ENCODE results near the gene OR6C68. TPM values are rescaled to one million over a fixed set of nuclear protein-coding genes. Genes with fewer than 3 reads are reported as not detected.
"Not testable (repeated sequence)": the region's sequence is repeated elsewhere in the genome, so short reads cannot be mapped to it uniquely, and the experiment has no call there.

The OR6C68 gene
- total and polyA plus RNA-seq, 4 donors, result not detected

GRCh38 chr12:55472264-55472663 lies 19.9 kb upstream of the OR6C68 start:
- H3K4me3 ChIP-seq (ENCODE audit: low read length in 2 of 2), result no peak overlapping the region
- 78 to 86% methylated on average over 1 of the region's 1 CpG for WGBS, 2 donors
- no peak overlapping the region for H3K27ac ChIP-seq (ENCODE audit: low read depth in 1 of 2, low read length in 2 of 2)
- H3K9me3 ChIP-seq (ENCODE audit: control insufficient read depth, low read length), result no peaks in the 10 kb centered on the region
- intact Hi-C loops (cut with DNase I), result no loop called here
- no peaks in the 10 kb centered on the region for H3K36me3 ChIP-seq (ENCODE audit: control insufficient read depth in 1 of 2, insufficient read depth in 2 of 2, low read length in 1 of 2)
- ATAC-seq (ENCODE audit: low FRiP score) (no peak), DNase-seq (no peak)
- no peaks in the 10 kb centered on the region for H3K4me1 ChIP-seq (ENCODE audit: control insufficient read depth in 1 of 2, insufficient read depth in 2 of 2, low read length in 2 of 2)
- no peaks in the 10 kb centered on the region for H3K27me3 ChIP-seq (ENCODE audit: control insufficient read depth in 1 of 2, insufficient read depth in 2 of 2, low read length in 1 of 2)

GRCh38 chr12:55479136-55479535 lies 13.0 kb upstream of the OR6C68 start:
- intact Hi-C loops (cut with DNase I); ATAC-seq (ENCODE audit: low FRiP score); DNase-seq; H3K4me1 ChIP-seq (ENCODE audit: control insufficient read depth in 1 of 2, insufficient read depth in 2 of 2, low read length in 2 of 2); H3K27ac ChIP-seq (ENCODE audit: low read depth in 1 of 2, low read length in 2 of 2); H3K36me3 ChIP-seq (ENCODE audit: control insufficient read depth in 1 of 2, insufficient read depth in 2 of 2, low read length in 1 of 2); H3K9me3 ChIP-seq (ENCODE audit: control insufficient read depth, low read length); H3K27me3 ChIP-seq (ENCODE audit: control insufficient read depth in 1 of 2, insufficient read depth in 2 of 2, low read length in 1 of 2); H3K4me3 ChIP-seq (ENCODE audit: low read length in 2 of 2): not testable (repeated sequence)
- 93% methylated on average over 16 to 29 of the region's 29 CpGs for WGBS, 2 donors

GRCh38 chr12:55484284-55484683 lies 7.9 kb upstream of the OR6C68 start:
- H3K4me1 ChIP-seq (ENCODE audit: control insufficient read depth in 1 of 2, insufficient read depth in 2 of 2, low read length in 2 of 2); intact Hi-C loops (cut with DNase I); H3K27me3 ChIP-seq (ENCODE audit: control insufficient read depth in 1 of 2, insufficient read depth in 2 of 2, low read length in 1 of 2); ATAC-seq (ENCODE audit: low FRiP score); H3K9me3 ChIP-seq (ENCODE audit: control insufficient read depth, low read length); DNase-seq; H3K36me3 ChIP-seq (ENCODE audit: control insufficient read depth in 1 of 2, insufficient read depth in 2 of 2, low read length in 1 of 2); H3K4me3 ChIP-seq (ENCODE audit: low read length in 2 of 2); H3K27ac ChIP-seq (ENCODE audit: low read depth in 1 of 2, low read length in 2 of 2): not testable (repeated sequence)
- WGBS, 2 donors, result 43 to 74% methylated on average over 5 to 13 of the region's 13 CpGs

DNA sequence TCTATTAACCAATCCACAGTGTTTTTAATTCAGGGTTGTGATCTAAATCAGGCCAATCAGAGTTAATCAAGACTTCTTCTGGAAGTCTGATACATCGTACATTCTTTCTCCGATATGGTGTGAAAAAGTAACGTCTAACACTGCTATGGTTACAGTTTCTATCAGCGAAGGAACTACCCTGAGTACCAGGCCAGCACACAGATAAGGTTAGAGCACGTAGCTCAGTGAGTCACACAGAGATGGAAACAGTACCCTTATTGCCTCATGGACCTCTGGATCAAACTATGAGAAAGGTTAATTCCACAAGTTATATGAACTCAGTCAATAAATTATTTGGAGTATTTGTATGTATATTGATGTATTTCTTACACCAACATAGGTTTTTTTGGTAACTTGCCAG lies 3.3 kb downstream of the OR6C68 start:
- no peaks in the 10 kb centered on the region for H3K4me1 ChIP-seq (ENCODE audit: control insufficient read depth in 1 of 2, insufficient read depth in 2 of 2, low read length in 2 of 2)
- H3K27ac ChIP-seq (ENCODE audit: low read depth in 1 of 2, low read length in 2 of 2), result no peak overlapping the region
- no peak for ATAC-seq (ENCODE audit: low FRiP score)
- intact Hi-C loops (cut with DNase I), result no loop called here
- H3K4me3 ChIP-seq (ENCODE audit: low read length in 2 of 2), result no peak overlapping the region
- 48 to 53% methylated on average over 5 of the region's 5 CpGs for WGBS, 2 donors
- DNase-seq, result no peak
- H3K27me3 ChIP-seq (ENCODE audit: control insufficient read depth in 1 of 2, insufficient read depth in 2 of 2, low read length in 1 of 2), result no peaks in the 10 kb centered on the region
- no peaks in the 10 kb centered on the region for H3K9me3 ChIP-seq (ENCODE audit: control insufficient read depth, low read length)
- no peaks in the 10 kb centered on the region for H3K36me3 ChIP-seq (ENCODE audit: control insufficient read depth in 1 of 2, insufficient read depth in 2 of 2, low read length in 1 of 2)

GRCh38 chr12:55499231-55499630 lies 7.1 kb downstream of the OR6C68 start:
- intact Hi-C loops (cut with DNase I), result no loop called here
- H3K9me3 ChIP-seq (ENCODE audit: control insufficient read depth, low read length), result peaks cover 3% of the 10 kb centered on the region
- no peak overlapping the region for H3K4me3 ChIP-seq (ENCODE audit: low read length in 2 of 2)
- no peak for DNase-seq
- H3K36me3 ChIP-seq (ENCODE audit: control insufficient read depth in 1 of 2, insufficient read depth in 2 of 2, low read length in 1 of 2), result no peaks in the 10 kb centered on the region
- H3K27ac ChIP-seq (ENCODE audit: low read depth in 1 of 2, low read length in 2 of 2), result no peak overlapping the region
- no peak for ATAC-seq (ENCODE audit: low FRiP score)
- H3K4me1 ChIP-seq (ENCODE audit: control insufficient read depth in 1 of 2, insufficient read depth in 2 of 2, low read length in 2 of 2), result no peaks in the 10 kb centered on the region
- no peaks in the 10 kb centered on the region for H3K27me3 ChIP-seq (ENCODE audit: control insufficient read depth in 1 of 2, insufficient read depth in 2 of 2, low read length in 1 of 2)
- WGBS, 2 donors, result 75 to 78% methylated on average over 4 of the region's 4 CpGs

GRCh38 chr12:55499810-55500252 lies 7.7 kb downstream of the OR6C68 start:
- ATAC-seq (ENCODE audit: low FRiP score), result no peak
- Histone ChIP-seq H3K27me3 (ENCODE audit: control insufficient read depth in 1 of 2, insufficient read depth in 2 of 2, low read length in 1 of 2) (no peaks in the 10 kb centered on the region), H3K27ac (ENCODE audit: low read depth in 1 of 2, low read length in 2 of 2) (no peak overlapping the region), H3K36me3 (ENCODE audit: control insufficient read depth in 1 of 2, insufficient read depth in 2 of 2, low read length in 1 of 2) (no peaks in the 10 kb centered on the region), H3K4me3 (ENCODE audit: low read length in 2 of 2) (no peak overlapping the region), H3K4me1 (ENCODE audit: control insufficient read depth in 1 of 2, insufficient read depth in 2 of 2, low read length in 2 of 2) (no peaks in the 10 kb centered on the region), H3K9me3 (ENCODE audit: control insufficient read depth, low read length) (peaks cover 3% of the 10 kb centered on the region)
- intact Hi-C loops (cut with DNase I), result no loop called here
- WGBS, 2 donors, result 4 to 5% methylated on average over 2 of the region's 2 CpGs
- DNase-seq, result no peak

DNA sequence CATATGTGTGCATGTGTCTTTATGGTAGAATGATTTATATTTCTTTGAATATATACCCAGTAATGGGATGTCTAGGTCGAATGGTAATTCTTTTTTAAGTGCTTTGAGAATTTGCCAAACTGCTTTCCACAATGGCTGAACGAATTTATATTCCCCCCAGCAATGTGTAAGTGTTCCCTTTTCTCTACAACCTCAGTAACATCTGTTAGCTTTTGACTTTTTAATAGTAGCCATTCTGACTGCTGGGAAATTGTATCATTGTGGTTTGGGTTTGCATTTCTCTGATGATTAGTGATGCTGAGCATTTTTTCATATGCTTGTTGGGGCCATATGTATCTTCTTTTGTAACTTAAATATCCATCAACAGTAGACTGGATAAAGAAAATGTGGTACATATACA lies 9.4 kb downstream of the OR6C68 start:
- Histone ChIP-seq H3K4me3 (ENCODE audit: low read length in 2 of 2) (no peak overlapping the region), H3K27ac (ENCODE audit: low read depth in 1 of 2, low read length in 2 of 2) (no peak overlapping the region), H3K27me3 (ENCODE audit: control insufficient read depth in 1 of 2, insufficient read depth in 2 of 2, low read length in 1 of 2) (no peaks in the 10 kb centered on the region), H3K9me3 (ENCODE audit: control insufficient read depth, low read length) (peaks cover 3% of the 10 kb centered on the region), H3K36me3 (ENCODE audit: control insufficient read depth in 1 of 2, insufficient read depth in 2 of 2, low read length in 1 of 2) (no peaks in the 10 kb centered on the region), H3K4me1 (ENCODE audit: control insufficient read depth in 1 of 2, insufficient read depth in 2 of 2, low read length in 2 of 2) (no peaks in the 10 kb centered on the region)
- WGBS, 2 donors, result 23 to 29% methylated on average over 2 of the region's 2 CpGs
- intact Hi-C loops (cut with DNase I), result no loop called here
- ATAC-seq (ENCODE audit: low FRiP score) (no peak), DNase-seq (no peak)

- H3K4me3 ChIP-seq (ENCODE audit: low read length in 2 of 2), result no peak overlapping the region
- H3K36me3 ChIP-seq (ENCODE audit: control insufficient read depth in 1 of 2, insufficient read depth in 2 of 2, low read length in 1 of 2), result no peaks in the 10 kb centered on the region
- no peaks in the 10 kb centered on the region for H3K4me1 ChIP-seq (ENCODE audit: control insufficient read depth in 1 of 2, insufficient read depth in 2 of 2, low read length in 2 of 2)
- no peaks in the 10 kb centered on the region for H3K27me3 ChIP-seq (ENCODE audit: control insufficient read depth in 1 of 2, insufficient read depth in 2 of 2, low read length in 1 of 2)
- 63 to 70% methylated on average over 1 of the region's 1 CpG for WGBS, 2 donors
- H3K27ac ChIP-seq (ENCODE audit: low read depth in 1 of 2, low read length in 2 of 2), result no peak overlapping the region
- intact Hi-C loops (cut with DNase I), result no loop called here
- H3K9me3 ChIP-seq (ENCODE audit: control insufficient read depth, low read length), result peaks cover 1% of the 10 kb centered on the region
- ATAC-seq (ENCODE audit: low FRiP score) (no peak), DNase-seq (no peak)
Observed at GRCh38 chr12:55515696-55516095, 23.5 kb downstream of the OR6C68 start.

DNA sequence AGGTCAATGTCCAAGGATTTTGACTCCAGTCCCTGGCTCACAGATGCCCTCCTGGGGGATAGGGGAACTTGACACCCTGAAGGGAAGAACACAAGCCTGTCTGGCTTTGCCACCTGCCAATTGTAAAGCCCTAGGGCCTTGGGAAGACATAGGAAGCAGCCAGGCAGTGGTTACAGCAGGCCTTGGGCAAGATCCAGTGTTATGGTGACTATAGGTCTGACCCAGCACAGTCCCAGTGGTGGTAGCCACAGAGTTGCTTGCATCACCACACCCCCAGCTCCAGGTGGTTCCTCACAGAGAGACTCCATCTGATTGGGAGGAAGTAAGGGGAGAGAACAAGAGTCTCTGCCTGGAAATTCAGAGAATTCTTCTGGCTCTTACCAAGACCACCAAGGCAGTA lies 24.2 kb downstream of the OR6C68 start:
- intact Hi-C loops (cut with DNase I), result no loop called here
- H3K27me3 ChIP-seq (ENCODE audit: control insufficient read depth in 1 of 2, insufficient read depth in 2 of 2, low read length in 1 of 2), result no peaks in the 10 kb centered on the region
- no peak overlapping the region for H3K27ac ChIP-seq (ENCODE audit: low read depth in 1 of 2, low read length in 2 of 2)
- no peak for DNase-seq
- H3K4me1 ChIP-seq (ENCODE audit: control insufficient read depth in 1 of 2, insufficient read depth in 2 of 2, low read length in 2 of 2), result no peaks in the 10 kb centered on the region
- no peak overlapping the region for H3K4me3 ChIP-seq (ENCODE audit: low read length in 2 of 2)
- H3K36me3 ChIP-seq (ENCODE audit: control insufficient read depth in 1 of 2, insufficient read depth in 2 of 2, low read length in 1 of 2), result no peaks in the 10 kb centered on the region
- peaks cover 1% of the 10 kb centered on the region for H3K9me3 ChIP-seq (ENCODE audit: control insufficient read depth, low read length)
- ATAC-seq (ENCODE audit: low FRiP score), result no peak

All from aorta (tissue), 5 donors.